Liver (tissue), 9 donors: ENCODE results near the gene TMEM266. TPM values are rescaled to one million over a fixed set of nuclear protein-coding genes. Genes with fewer than 3 reads are reported as not detected.

Experiments
- DNase-seq: peaks from one replicate; pipeline ENCODE4 v3.0.0-alpha.2; 2017; ENCODE audit warnings: low spot score
- H3K27ac ChIP-seq, 2 donors: one replicate each; pipeline ENCODE4 v1.7.0; 2013; ENCODE audit warnings: inconsistent platforms in 2 of 2, low read length in 2 of 2, control low read depth in 1 of 2, low read depth in 1 of 2, mild to moderate bottlenecking in 1 of 2
- H3K27me3 ChIP-seq, 4 donors: one replicate each; pipeline versions ENCODE4 v1.6.1 to v1.7.0; 2013; ENCODE audit warnings: low read length in 3 of 4, inconsistent platforms in 1 of 4, mild to moderate bottlenecking in 1 of 4, moderate library complexity in 1 of 4; ENCODE audit not compliant: control insufficient read depth in 4 of 4, insufficient read depth in 4 of 4
- H3K36me3 ChIP-seq, 4 donors: one replicate each; pipeline versions ENCODE4 v1.6.1 to v1.7.0; 2013; ENCODE audit warnings: low read length in 3 of 4, mild to moderate bottlenecking in 3 of 4, low read depth in 1 of 4, moderate library complexity in 1 of 4; ENCODE audit not compliant: control insufficient read depth in 4 of 4, insufficient read depth in 3 of 4
- H3K4me1 ChIP-seq, 4 donors: one replicate each; pipeline versions ENCODE4 v1.6.1 to v1.7.0; 2013; ENCODE audit warnings: low read length in 3 of 4, mild to moderate bottlenecking in 3 of 4, moderate library complexity in 1 of 4; ENCODE audit not compliant: control insufficient read depth in 4 of 4, insufficient read depth in 4 of 4
- H3K4me3 ChIP-seq, 3 donors: one replicate each; pipeline versions ENCODE4 v1.6.1 to v1.7.0; 2013; ENCODE audit warnings: low read length in 3 of 3, control low read depth in 1 of 3, low read depth in 1 of 3, mild to moderate bottlenecking in 1 of 3
- H3K9ac ChIP-seq, 2 donors: one replicate each; pipeline ENCODE4 v1.7.0; 2013; ENCODE audit warnings: low read length in 2 of 2, mild to moderate bottlenecking in 2 of 2, moderate library complexity in 2 of 2, control low read depth in 1 of 2, low read depth in 1 of 2
- H3K9me3 ChIP-seq, 4 donors: one replicate each; pipeline versions ENCODE4 v1.6.1 to v1.7.0; 2013; ENCODE audit warnings: low read length in 3 of 4; ENCODE audit not compliant: control insufficient read depth in 4 of 4
- CTCF ChIP-seq: fragments of 150-350 bp; IDR thresholded peaks from 2 replicates; pipeline ENCODE4 v1.5.1; 2017; ENCODE audit warnings: improper control_type of control experiment, low read depth, low read length; ENCODE audit not compliant: missing input control
- EGR1 ChIP-seq, 2 donors: IDR thresholded peaks; 2 replicates each; pipeline ENCODE4 v1.6.1; 2016 to 2018; ENCODE audit warnings: antibody characterized with exemption in 2 of 2, low read depth in 2 of 2
- FOXA1 ChIP-seq: IDR thresholded peaks from 2 replicates; pipeline ENCODE4 v1.6.1; 2016; ENCODE audit warnings: antibody characterized with exemption
- FOXA2 ChIP-seq: IDR thresholded peaks from 2 replicates; pipeline ENCODE4 v1.6.1; 2016; ENCODE audit warnings: antibody characterized with exemption
- GABPA ChIP-seq, 2 donors: IDR thresholded peaks in 1 of 2; conservative IDR thresholded peaks in 1 of 2; 2 replicates each; pipeline ENCODE4 v1.6.1; 2016; ENCODE audit warnings: antibody characterized with exemption in 2 of 2, mild to moderate bottlenecking in 1 of 2, moderate library complexity in 1 of 2
- HNF4A ChIP-seq, 2 donors: conservative IDR thresholded peaks; 2 replicates each; pipeline ENCODE4 v1.6.1; 2016; ENCODE audit warnings: antibody characterized with exemption in 2 of 2, mild to moderate bottlenecking in 2 of 2
- HNF4G ChIP-seq: IDR thresholded peaks from 2 replicates; pipeline ENCODE4 v1.6.1; 2016; ENCODE audit warnings: antibody characterized with exemption
- JUND ChIP-seq, 2 donors: IDR thresholded peaks; 2 replicates each; pipeline ENCODE4 v1.6.1; 2016; ENCODE audit warnings: antibody characterized with exemption in 2 of 2
- MAX ChIP-seq: IDR thresholded peaks from 2 replicates; pipeline ENCODE4 v1.6.1; 2016; ENCODE audit warnings: antibody characterized with exemption
- NR2F2 ChIP-seq: IDR thresholded peaks from 2 replicates; pipeline ENCODE4 v1.6.1; 2016; ENCODE audit warnings: antibody characterized with exemption
- RAD21 ChIP-seq, 2 donors: IDR thresholded peaks; 2 replicates each; pipeline ENCODE4 v1.6.1; 2016; ENCODE audit warnings: antibody characterized with exemption in 2 of 2, mild to moderate bottlenecking in 2 of 2
- RXRA ChIP-seq, 2 donors: IDR thresholded peaks; 2 replicates each; pipeline ENCODE4 v1.6.1; 2017 to 2018; ENCODE audit warnings: antibody characterized with exemption in 2 of 2, mild to moderate bottlenecking in 1 of 2
- SP1 ChIP-seq: IDR thresholded peaks from 2 replicates; pipeline ENCODE4 v1.6.1; 2018; ENCODE audit warnings: antibody characterized with exemption, mild to moderate bottlenecking
- TAF1 ChIP-seq: conservative IDR thresholded peaks from 2 replicates; pipeline ENCODE4 v1.6.1; 2016; ENCODE audit warnings: antibody characterized with exemption, mild to moderate bottlenecking
- YY1 ChIP-seq: IDR thresholded peaks from 2 replicates; pipeline ENCODE4 v1.6.1; 2016; ENCODE audit warnings: antibody characterized with exemption, mild to moderate bottlenecking
- WGBS: extraction: QIAGEN DNeasy Blood & Tissue Kit; methylation state at CpG from one replicate; pipeline ENCODE4 v1.1.7; 2013; 5-methylcytosine and 5-hydroxymethylcytosine counted together
- polyA plus RNA-seq, 2 donors: library from polyadenylated mRNA; stranded (reverse) in 1 of 2; unstranded in 1 of 2; fragments of 200-250 nt in 1 of 2; fragments of >200 nt in 1 of 2; fragmentation: Nextera tagmentation in 1 of 2; extraction: Ambion mirVana in 1 of 2; gene quantifications; one replicate each; pipeline versions ENCODE4 v1.2.1 to v1.2.3, GENCODE V29; 2013 to 2015
- total RNA-seq, 2 donors: library from RNA; depleted of rRNA; stranded (reverse); fragments of >200 nt; gene quantifications; one replicate each; pipeline ENCODE4 v1.2.3, GENCODE V29; 2014
- TF ChIP-seq, protein P1 (sequence below): IDR thresholded peaks from 2 replicates; pipeline ENCODE4 v1.6.1; 2016; ENCODE audit warnings: antibody characterized with exemption
- TF ChIP-seq, protein P2 (sequence below): IDR thresholded peaks from 2 replicates; pipeline ENCODE4 v1.6.1; 2016; ENCODE audit warnings: antibody characterized with exemption
- donor health status: healthy.
- donor health status: healthy.
- donor health status: healthy.
- donor health status: healthy.
- donor health status: healthy.

Gene TMEM266
- total and polyA plus RNA-seq, 4 donors, result 0.25 to 1.3 TPM; not detected in 2

DNA sequence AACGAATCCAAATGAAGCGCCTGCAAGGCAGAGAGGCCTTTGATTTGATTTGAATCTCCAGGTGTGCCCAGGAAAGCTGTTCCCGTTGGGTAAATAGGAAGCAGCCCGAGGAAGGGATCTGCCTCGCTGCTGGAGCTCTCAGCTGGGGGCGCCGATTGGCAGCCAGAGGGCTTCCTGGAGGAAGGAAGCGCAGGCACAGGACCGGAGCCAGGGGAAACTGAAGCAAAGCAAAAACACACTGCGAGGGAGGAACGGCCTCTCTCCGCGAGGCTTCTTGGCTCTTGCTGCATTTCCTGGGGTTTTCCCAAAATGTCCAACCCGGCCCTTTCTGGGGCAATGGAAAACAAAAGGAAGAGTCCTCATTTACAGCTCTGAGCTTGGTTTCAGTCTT is 80.3 kb downstream of the TMEM266 start:
- TF ChIP-seq MAX, result no peak
- TF ChIP-seq EGR1 (IDR thresholded peaks at IDR 0.05; ENCODE audit: low read depth in 2 of 2), result no peak
- TF ChIP-seq, protein P1, sequence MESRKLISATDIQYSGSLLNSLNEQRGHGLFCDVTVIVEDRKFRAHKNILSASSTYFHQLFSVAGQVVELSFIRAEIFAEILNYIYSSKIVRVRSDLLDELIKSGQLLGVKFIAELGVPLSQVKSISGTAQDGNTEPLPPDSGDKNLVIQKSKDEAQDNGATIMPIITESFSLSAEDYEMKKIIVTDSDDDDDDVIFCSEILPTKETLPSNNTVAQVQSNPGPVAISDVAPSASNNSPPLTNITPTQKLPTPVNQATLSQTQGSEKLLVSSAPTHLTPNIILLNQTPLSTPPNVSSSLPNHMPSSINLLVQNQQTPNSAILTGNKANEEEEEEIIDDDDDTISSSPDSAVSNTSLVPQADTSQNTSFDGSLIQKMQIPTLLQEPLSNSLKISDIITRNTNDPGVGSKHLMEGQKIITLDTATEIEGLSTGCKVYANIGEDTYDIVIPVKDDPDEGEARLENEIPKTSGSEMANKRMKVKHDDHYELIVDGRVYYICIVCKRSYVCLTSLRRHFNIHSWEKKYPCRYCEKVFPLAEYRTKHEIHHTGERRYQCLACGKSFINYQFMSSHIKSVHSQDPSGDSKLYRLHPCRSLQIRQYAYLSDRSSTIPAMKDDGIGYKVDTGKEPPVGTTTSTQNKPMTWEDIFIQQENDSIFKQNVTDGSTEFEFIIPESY, result no peak
- TF ChIP-seq RXRA (IDR thresholded peaks at IDR 0.05), result no peak
- no peak for TF ChIP-seq HNF4G
- no peak for TF ChIP-seq NR2F2
- TF ChIP-seq HNF4A (conservative IDR thresholded peaks at IDR 0.05), result no peak
- no peak for TF ChIP-seq RAD21 (IDR thresholded peaks at IDR 0.05)
- TF ChIP-seq SP1, result no peak
- TF ChIP-seq CTCF, result no peak
- TF ChIP-seq, protein P2, sequence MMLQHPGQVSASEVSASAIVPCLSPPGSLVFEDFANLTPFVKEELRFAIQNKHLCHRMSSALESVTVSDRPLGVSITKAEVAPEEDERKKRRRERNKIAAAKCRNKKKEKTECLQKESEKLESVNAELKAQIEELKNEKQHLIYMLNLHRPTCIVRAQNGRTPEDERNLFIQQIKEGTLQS, result no peak
- no peak for TF ChIP-seq GABPA (IDR thresholded peaks at IDR 0.05 in 1 of 2, conservative IDR thresholded peaks at IDR 0.05 in 1 of 2)
- no peak for TF ChIP-seq YY1
- TF ChIP-seq JUND (IDR thresholded peaks at IDR 0.05), result no peak
- no peak for TF ChIP-seq FOXA1
- peaks cover 0 to under 1% (median 0%) of the 10 kb centered on the region in 4 donors for H3K27me3 ChIP-seq
- H3K4me3 ChIP-seq, result no peak overlapping the region
- no peaks in the 10 kb centered on the region for H3K36me3 ChIP-seq
- DNase-seq, result no peak
- whole genome bisulfite sequencing, result 41% methylated on average over 14 of the region's 14 CpGs
- peaks cover 0 to 5% (median 3%) of the 10 kb centered on the region in 4 donors for H3K4me1 ChIP-seq
- H3K9me3 ChIP-seq, result no peaks in the 10 kb centered on the region
- peak overlapping the region in 1 of 2 donors; percentile 13 for H3K9ac ChIP-seq
- no peak overlapping the region for H3K27ac ChIP-seq

DNA sequence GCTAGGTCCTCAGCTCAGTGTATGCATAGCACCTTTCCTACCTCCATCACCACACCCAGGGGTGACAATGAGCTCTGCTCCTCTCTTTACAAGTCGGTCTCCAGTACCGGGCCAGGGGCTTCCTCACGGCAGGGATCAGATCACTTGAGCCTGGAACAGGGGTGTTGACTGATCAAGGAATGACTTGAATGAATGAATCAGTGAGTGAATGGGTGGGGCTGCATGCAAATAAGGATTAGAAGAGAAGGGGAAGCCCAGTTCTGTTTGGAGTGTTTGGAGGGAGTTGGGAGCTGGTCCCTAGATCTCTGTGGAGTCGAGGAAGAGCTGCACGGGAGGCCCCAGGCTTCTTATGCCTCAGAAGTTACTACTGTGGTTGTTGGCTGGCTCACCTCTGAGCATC is 87.0 kb downstream of the TMEM266 start:
- no peak for TF ChIP-seq RAD21 (IDR thresholded peaks at IDR 0.05)
- TF ChIP-seq CTCF, result no peak
- no peak for TF ChIP-seq HNF4G
- no peak for TF ChIP-seq GABPA (IDR thresholded peaks at IDR 0.05 in 1 of 2, conservative IDR thresholded peaks at IDR 0.05 in 1 of 2)
- no peak for TF ChIP-seq EGR1 (IDR thresholded peaks at IDR 0.05; ENCODE audit: low read depth in 2 of 2)
- TF ChIP-seq, protein P2, result no peak
- TF ChIP-seq FOXA2, result no peak
- no peak for TF ChIP-seq MAX
- no peak for TF ChIP-seq RXRA (IDR thresholded peaks at IDR 0.05)
- TF ChIP-seq TAF1, result no peak
- no peak for TF ChIP-seq HNF4A (conservative IDR thresholded peaks at IDR 0.05)
- Histone ChIP-seq H3K27ac (no peak overlapping the region), H3K9ac (no peak overlapping the region), H3K27me3 (peaks cover 0 to 9% (median 0%) of the 10 kb centered on the region in 4 donors), H3K4me1 (peaks cover 2 to 15% (median 10%) of the 10 kb centered on the region in 4 donors), H3K9me3 (no peaks in the 10 kb centered on the region), H3K36me3 (no peaks in the 10 kb centered on the region), H3K4me3 (no peak overlapping the region)
- no peak for DNase-seq
- WGBS, result 75% methylated on average over 5 of the region's 5 CpGs
